Mesenchymal stem cell (in vitro differentiated cells and primary cell): ENCODE data around the gene PKN2.

Experiments
- DNase-seq: peaks from one replicate; pipeline ENCODE4 v3.0.0-alpha.2; 2013
- H2AFZ ChIP-seq: one replicate; pipeline ENCODE4 v1.6.1; 2013; ENCODE audit warnings: low read depth, mild to moderate bottlenecking, control low read depth, inconsistent platforms, low read length, moderate library complexity
- H2AK5ac ChIP-seq: 2 replicates; pipeline ENCODE4 v1.6.1; 2013; ENCODE audit warnings: low read length, moderate library complexity, mild to moderate bottlenecking, inconsistent platforms; ENCODE audit not compliant: severe bottlenecking
- H2BK120ac ChIP-seq: one replicate; pipeline ENCODE4 v1.6.1; 2013; ENCODE audit warnings: low read depth, mild to moderate bottlenecking, inconsistent platforms, low read length, moderate library complexity
- H2BK12ac ChIP-seq, 2 experiments: one replicate each; pipeline ENCODE4 v1.6.1; 2013; ENCODE audit warnings: inconsistent platforms in 2 of 2, low read length in 2 of 2, mild to moderate bottlenecking in 2 of 2, moderate library complexity in 2 of 2, control low read depth in 1 of 2
- H2BK15ac ChIP-seq: one replicate; pipeline ENCODE4 v1.6.1; 2013; ENCODE audit warnings: mild to moderate bottlenecking, low read depth, inconsistent platforms; ENCODE audit not compliant: poor library complexity, severe bottlenecking
- H2BK5ac ChIP-seq: 2 replicates; pipeline ENCODE4 v1.6.1; 2013; ENCODE audit warnings: low read depth, mild to moderate bottlenecking, low read length, control low read depth, inconsistent platforms; ENCODE audit not compliant: poor library complexity, severe bottlenecking
- H3K14ac ChIP-seq, 2 experiments: one replicate each; pipeline ENCODE4 v1.6.1; 2013; ENCODE audit warnings: inconsistent platforms in 2 of 2, low read length in 2 of 2, control low read depth in 1 of 2, mild to moderate bottlenecking in 1 of 2, moderate library complexity in 1 of 2
- H3K18ac ChIP-seq, 2 experiments: one replicate each; pipeline ENCODE4 v1.6.1; 2013; ENCODE audit warnings: inconsistent platforms in 2 of 2, low read length in 2 of 2, control low read depth in 1 of 2, low read depth in 1 of 2, mild to moderate bottlenecking in 1 of 2
- H3K23ac ChIP-seq, 2 experiments: one replicate each; pipeline ENCODE4 v1.6.1; 2013; ENCODE audit warnings: inconsistent platforms in 2 of 2, low read length in 2 of 2, mild to moderate bottlenecking in 2 of 2, moderate library complexity in 2 of 2, control low read depth in 1 of 2
- H3K27ac ChIP-seq: 2 replicates; pipeline ENCODE4 v1.5.1; 2013; ENCODE audit warnings: mild to moderate bottlenecking, moderate library complexity, low read length, control low read depth, inconsistent platforms; ENCODE audit not compliant: poor library complexity, severe bottlenecking
- H3K27me3 ChIP-seq, 2 experiments: 2 replicates each; pipeline versions ENCODE4 v1.6.1 to v1.7.0; 2013; ENCODE audit warnings: low read length in 2 of 2, mild to moderate bottlenecking in 2 of 2, moderate library complexity in 2 of 2, control low read depth in 1 of 2, inconsistent platforms in 1 of 2; ENCODE audit not compliant: control insufficient read depth in 1 of 2, insufficient read depth in 1 of 2
- H3K36me3 ChIP-seq, 2 experiments: 2 replicates each; pipeline versions ENCODE4 v1.6.1 to v1.7.0; 2013; ENCODE audit warnings: low read length in 2 of 2, control low read depth in 1 of 2, inconsistent platforms in 1 of 2, low read depth in 1 of 2, mild to moderate bottlenecking in 1 of 2; ENCODE audit not compliant: insufficient read depth in 2 of 2, control insufficient read depth in 1 of 2
- H3K4ac ChIP-seq, 2 experiments: one replicate each; pipeline ENCODE4 v1.6.1; 2013; ENCODE audit warnings: inconsistent platforms in 2 of 2, low read length in 2 of 2, mild to moderate bottlenecking in 2 of 2, moderate library complexity in 2 of 2, control low read depth in 1 of 2, low read depth in 1 of 2
- H3K4me1 ChIP-seq: 2 replicates; pipeline ENCODE4 v1.6.1; 2013; ENCODE audit warnings: low read depth, low read length, control low read depth; ENCODE audit not compliant: control insufficient read depth, insufficient read depth
- H3K4me2 ChIP-seq: 2 replicates; pipeline ENCODE4 v1.6.1; 2013; ENCODE audit warnings: low read length, mild to moderate bottlenecking, inconsistent platforms; ENCODE audit not compliant: poor library complexity, severe bottlenecking
- H3K4me3 ChIP-seq, 2 experiments: 2 replicates each; pipeline versions ENCODE4 v1.5.1 to v1.7.0; 2013; ENCODE audit warnings: low read length in 2 of 2, mild to moderate bottlenecking in 2 of 2, control low read depth in 1 of 2, low read depth in 1 of 2; ENCODE audit not compliant: insufficient read depth in 1 of 2
- H3K79me1 ChIP-seq: replicated peaks from 2 replicates; pipeline ENCODE4 v1.6.1; 2013; ENCODE audit warnings: mild to moderate bottlenecking, control low read depth, low read length, inconsistent platforms; ENCODE audit not compliant: poor library complexity, severe bottlenecking
- H3K9ac ChIP-seq: 2 replicates; pipeline ENCODE4 v1.7.0; 2013; ENCODE audit warnings: mild to moderate bottlenecking, low read length, moderate library complexity
- H3K9me3 ChIP-seq: 2 replicates; pipeline ENCODE4 v1.7.0; 2013; ENCODE audit warnings: mild to moderate bottlenecking, low read length; ENCODE audit not compliant: control insufficient read depth
- H4K8ac ChIP-seq: one replicate; pipeline ENCODE4 v1.6.1; 2013; ENCODE audit warnings: inconsistent platforms, mild to moderate bottlenecking, low read length, moderate library complexity
- H4K91ac ChIP-seq: one replicate; pipeline ENCODE4 v1.6.1; 2013; ENCODE audit warnings: mild to moderate bottlenecking, low read length, inconsistent platforms
- WGBS: methylation state at CpG from one replicate; pipeline ENCODE4 v1.1.7; 2013; ENCODE audit warnings: mixed read lengths; 5-methylcytosine and 5-hydroxymethylcytosine counted together

PKN2 gene

DNA sequence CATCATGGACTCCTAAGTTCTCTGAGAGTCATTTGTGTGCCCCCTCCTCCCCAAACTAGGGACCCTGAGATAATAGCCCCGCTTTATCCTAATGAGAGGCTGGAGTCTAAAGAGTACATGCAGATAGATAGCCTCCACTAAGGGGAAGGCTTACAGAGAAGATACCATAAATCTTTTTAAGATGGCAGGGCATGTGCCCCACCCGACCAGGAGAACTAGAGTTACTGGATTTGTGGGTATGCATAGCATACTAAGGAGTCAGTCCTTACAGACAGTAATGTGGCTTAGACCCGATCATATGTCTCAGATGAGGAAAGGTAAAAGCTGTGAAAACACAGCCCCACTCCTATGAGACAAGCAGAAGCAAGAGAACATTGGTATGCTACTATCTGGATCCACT, 25.7 kb upstream of the PKN2 start:
- 83% methylated on average over 3 of the region's 3 CpGs for WGBS
- Histone ChIP-seq H3K14ac (no peak overlapping the region), H3K4me2 (no peak overlapping the region), H3K23ac (no peak overlapping the region), H2AFZ (no peak overlapping the region), H3K27ac (no peak overlapping the region), H3K4me3 (no peak overlapping the region), H2BK120ac (no peak overlapping the region), H3K79me1 (no peaks in the 10 kb centered on the region), H3K9me3 (no peaks in the 10 kb centered on the region), H2BK12ac (no peak overlapping the region), H3K4ac (no peak overlapping the region), H3K36me3 (no peaks in the 10 kb centered on the region), H3K27me3 (no peaks in the 10 kb centered on the region), H4K91ac (no peak overlapping the region), H2AK5ac (no peak overlapping the region), H2BK5ac (no peak overlapping the region), H2BK15ac (no peak overlapping the region), H4K8ac (no peak overlapping the region), H3K18ac (no peak overlapping the region), H3K4me1 (no peaks in the 10 kb centered on the region), H3K9ac (no peak overlapping the region)
- no peak for DNase-seq

DNA sequence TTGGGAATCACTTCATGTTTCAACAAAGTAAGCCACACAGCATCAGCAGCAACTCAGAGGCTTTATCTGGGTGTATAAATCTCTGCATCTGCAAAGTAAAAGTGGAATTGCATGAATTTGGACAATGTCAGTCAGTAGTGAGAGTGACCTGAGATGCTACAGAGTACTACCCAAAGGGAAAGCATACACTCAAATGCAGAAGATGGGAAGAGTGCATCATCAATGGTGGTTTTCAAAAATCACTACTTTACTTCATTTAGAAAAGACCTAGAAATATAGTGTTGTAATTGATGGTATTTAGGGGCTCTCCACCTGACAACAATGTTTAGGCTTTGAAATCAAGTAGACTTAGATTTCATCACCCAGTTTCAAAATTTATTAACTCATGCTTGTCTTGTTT, 24.5 kb upstream of the PKN2 start:
- Histone ChIP-seq H3K4ac (no peak overlapping the region), H2AK5ac (no peak overlapping the region), H3K9me3 (no peaks in the 10 kb centered on the region), H3K4me1 (no peaks in the 10 kb centered on the region), H3K4me3 (no peak overlapping the region), H4K8ac (no peak overlapping the region), H3K14ac (no peak overlapping the region), H2AFZ (no peak overlapping the region), H2BK15ac (no peak overlapping the region), H3K36me3 (no peaks in the 10 kb centered on the region), H3K9ac (no peak overlapping the region), H2BK5ac (no peak overlapping the region), H4K91ac (no peak overlapping the region), H2BK120ac (no peak overlapping the region), H3K27ac (no peak overlapping the region), H3K23ac (no peak overlapping the region), H2BK12ac (no peak overlapping the region), H3K18ac (no peak overlapping the region), H3K4me2 (no peak overlapping the region), H3K79me1 (no peaks in the 10 kb centered on the region), H3K27me3 (no peaks in the 10 kb centered on the region)
- DNase-seq = no peak

DNA sequence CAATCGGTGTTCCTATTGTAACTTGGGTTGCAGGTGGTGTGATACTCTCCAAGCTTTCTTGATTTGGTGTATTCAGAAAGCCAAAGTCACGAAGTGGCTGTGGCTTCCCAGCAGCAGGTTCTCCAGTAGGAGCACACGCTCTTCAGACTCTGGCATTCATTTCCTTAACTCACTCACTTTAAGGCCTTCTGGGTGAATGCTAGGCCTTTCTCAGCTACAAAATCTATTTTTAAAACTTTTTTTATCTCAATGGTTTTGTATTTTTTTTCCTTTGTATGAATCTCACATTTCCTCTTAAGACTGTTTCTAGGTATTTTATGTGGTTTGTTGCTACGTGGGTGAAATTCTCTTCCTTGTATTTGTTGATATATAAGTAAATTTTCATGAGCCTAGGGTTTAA, 22.9 kb upstream of the PKN2 start:
- Histone ChIP-seq H3K4me3 (peak overlapping the region in 1 of 2 experiments; percentile 42), H3K18ac (peak overlapping the region in 1 of 2 experiments; percentile 21), H3K79me1 (no peaks in the 10 kb centered on the region), H2BK120ac (no peak overlapping the region), H2AK5ac (no peak overlapping the region), H3K36me3 (no peaks in the 10 kb centered on the region), H3K23ac (no peak overlapping the region), H4K91ac (no peak overlapping the region), H3K4ac (peak overlapping the region in 1 of 2 experiments; percentile 58), H2AFZ (no peak overlapping the region), H2BK5ac (no peak overlapping the region), H3K27ac (no peak overlapping the region), H3K4me2 (no peak overlapping the region), H4K8ac (no peak overlapping the region), H3K9ac (peak overlapping the region; percentile 68), H3K14ac (no peak overlapping the region), H3K4me1 (no peaks in the 10 kb centered on the region), H2BK12ac (no peak overlapping the region), H3K27me3 (no peaks in the 10 kb centered on the region), H3K9me3 (no peaks in the 10 kb centered on the region), H2BK15ac (no peak overlapping the region)
- 80% methylated on average over 4 of the region's 4 CpGs for WGBS
- no peak for DNase-seq

DNA sequence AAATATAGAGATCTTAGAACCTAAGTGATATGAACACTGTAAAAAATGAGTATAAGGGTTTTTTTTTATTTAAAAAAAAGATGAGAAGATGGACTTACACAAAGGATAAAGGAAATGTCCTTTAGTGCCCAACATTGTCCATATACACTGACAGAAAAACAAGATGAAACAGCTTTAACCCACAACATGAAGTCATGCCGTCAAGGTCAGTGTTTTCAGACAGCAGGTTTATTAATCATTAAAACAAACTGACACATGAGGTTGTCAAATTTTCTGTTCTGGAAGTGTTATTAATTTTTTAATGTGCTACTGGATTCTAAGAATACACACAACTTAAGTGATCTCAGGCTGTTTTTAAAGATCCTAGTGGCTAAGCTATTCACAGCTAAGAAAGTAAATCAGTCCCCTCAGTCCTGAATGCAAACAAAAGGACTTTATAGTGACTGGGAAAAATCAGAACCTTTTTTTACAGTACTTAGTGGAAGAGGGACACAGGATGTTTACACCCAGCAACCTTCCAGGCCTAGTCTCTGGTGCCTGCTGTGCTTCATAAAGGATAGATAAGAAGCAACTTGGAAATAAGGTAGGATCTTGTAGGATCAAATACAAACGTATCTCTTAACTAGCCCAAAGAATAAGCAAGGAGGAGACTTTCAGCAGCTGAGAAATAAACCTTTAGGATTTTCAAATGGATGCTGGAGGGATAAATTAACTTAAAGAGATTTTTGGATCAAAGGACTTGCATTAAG, 21.9 kb upstream of the PKN2 start:
- Histone ChIP-seq H3K27ac (no peak overlapping the region), H2BK120ac (no peak overlapping the region), H3K36me3 (no peaks in the 10 kb centered on the region), H2BK5ac (no peak overlapping the region), H2AFZ (no peak overlapping the region), H3K4me1 (no peaks in the 10 kb centered on the region), H3K4me3 (no peak overlapping the region), H3K18ac (no peak overlapping the region), H3K9me3 (no peaks in the 10 kb centered on the region), H3K27me3 (no peaks in the 10 kb centered on the region), H2AK5ac (no peak overlapping the region), H3K23ac (no peak overlapping the region), H3K79me1 (no peaks in the 10 kb centered on the region), H3K4ac (no peak overlapping the region), H3K9ac (no peak overlapping the region), H4K91ac (no peak overlapping the region), H3K14ac (no peak overlapping the region), H2BK12ac (no peak overlapping the region), H4K8ac (no peak overlapping the region), H3K4me2 (no peak overlapping the region), H2BK15ac (no peak overlapping the region)
- DNase-seq = peak; percentile 25
- no CpG with 5 or more reads among the region's 2 CpGs for WGBS
